GM18861 (cell line): Measurements from ENCODE around the gene TRIM28.
"Not testable (repeated sequence)": the region's sequence is repeated elsewhere in the genome, so short reads cannot be mapped to it uniquely, and the experiment has no call there.

ENCODE experiments used
- ATAC-seq: cut with Tn5 transposase; IDR thresholded peaks from one replicate; pipeline ENCODE4 v1.9.1; 2021; ENCODE audit not compliant: unreplicated experiment

The TRIM28 gene

GRCh38 chr19:58518256-58519086, 25.4 kb upstream of the TRIM28 start:
- no peak for ATAC-seq

- ATAC-seq = peak; percentile 13
Observed at GRCh38 chr19:58519087-58519354, 24.8 kb upstream of the TRIM28 start.

GRCh38 chr19:58519355-58520256, 24.3 kb upstream of the TRIM28 start, which contains the start of gene ZBTB45:
Gene ZBTB45, minus strand, starts transcription at chr19:58519810. Its CDS starts 2,137 bp downstream, at chr19:58517673.
- ATAC-seq = peak; percentile 78

GRCh38 chr19:58520257-58520599, 23.6 kb upstream of the TRIM28 start:
- no peak for ATAC-seq

GRCh38 chr19:58521651-58522050, 22.2 kb upstream of the TRIM28 start:
- ATAC-seq = no peak

- ATAC-seq = no peak
Observed at GRCh38 chr19:58522709-58523108, 21.2 kb upstream of the TRIM28 start.

- no peak for ATAC-seq
Observed at GRCh38 chr19:58529405-58529804, 14.5 kb upstream of the TRIM28 start.

GRCh38 chr19:58531034-58531840, 12.6 kb upstream of the TRIM28 start:
- no peak for ATAC-seq

GRCh38 chr19:58535857-58536256, 8.0 kb upstream of the TRIM28 start:
- no peak for ATAC-seq

GRCh38 chr19:58536852-58537798, 6.7 kb upstream of the TRIM28 start:
- ATAC-seq = no peak

GRCh38 chr19:58538257-58539168, 5.4 kb upstream of the TRIM28 start:
- ATAC-seq = no peak

GRCh38 chr19:58539169-58539559, 4.7 kb upstream of the TRIM28 start:
- ATAC-seq = not testable (repeated sequence)

- ATAC-seq = not testable (repeated sequence)
Observed at GRCh38 chr19:58542641-58543372, 1.1 kb upstream of the TRIM28 start.

GRCh38 chr19:58544591-58545285, 874 bp downstream of the TRIM28 start:
- ATAC-seq = peak; percentile 34

GRCh38 chr19:58545286-58546018, 1.6 kb downstream of the TRIM28 start:
- no peak for ATAC-seq

- no peak for ATAC-seq
Observed at GRCh38 chr19:58546019-58546530, 2.2 kb downstream of the TRIM28 start.
